Hematopoietic multipotent progenitor cell treated with erythropoietin and hydrocortisone succinate and interleukin-3 and kit ligand, for 4 days (in vitro differentiated cells): ENCODE data around the gene ACAA1.
"Not testable (repeated sequence)": the region's sequence is repeated elsewhere in the genome, so short reads cannot be mapped to it uniquely, and the experiment has no call there.

Experiments used
- DNase-seq: peaks from one replicate; pipeline ENCODE4 v3.0.0-alpha.2; 2015

Gene ACAA1

DNA sequence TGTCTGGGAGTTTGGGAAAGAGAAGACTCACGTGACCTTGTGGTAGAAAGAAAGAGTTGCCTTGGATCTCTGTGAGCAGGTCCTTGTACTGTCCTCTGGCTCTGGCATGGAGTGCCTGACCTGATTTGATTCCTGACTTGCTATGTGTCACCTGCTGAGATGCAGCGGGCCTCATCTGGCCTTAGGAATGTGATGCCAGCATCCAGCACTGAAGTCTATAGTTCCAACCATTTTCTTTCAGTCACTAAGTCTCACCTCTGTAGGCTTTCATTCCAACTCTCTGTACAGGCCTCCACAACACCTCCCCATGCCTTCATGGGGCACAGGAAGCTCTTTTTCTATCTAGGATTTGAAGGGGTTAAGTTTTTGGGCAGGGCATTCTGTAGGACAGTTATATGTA, 16.3 kb upstream of the ACAA1 start:
- no peak for DNase-seq

DNA sequence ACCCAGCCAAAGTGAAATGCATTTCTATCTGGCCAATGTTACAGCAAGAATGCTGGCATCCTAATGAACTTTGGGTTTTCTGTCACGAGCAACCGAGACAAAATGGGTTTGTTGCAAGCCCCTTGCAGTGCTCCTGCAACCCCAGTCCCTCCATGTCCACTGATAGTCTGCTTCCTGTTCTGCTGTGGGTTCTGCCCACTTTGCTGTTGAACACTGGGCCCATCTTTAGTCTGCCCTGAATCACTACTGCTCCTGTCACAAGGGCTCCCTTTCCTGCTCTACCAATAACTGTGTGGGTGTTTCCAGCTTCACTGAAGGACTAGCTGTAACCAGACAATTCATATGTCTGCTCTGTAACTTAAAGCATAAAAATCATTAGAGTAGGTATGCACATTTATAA, 15.7 kb upstream of the ACAA1 start:
- DNase-seq = no peak

DNA sequence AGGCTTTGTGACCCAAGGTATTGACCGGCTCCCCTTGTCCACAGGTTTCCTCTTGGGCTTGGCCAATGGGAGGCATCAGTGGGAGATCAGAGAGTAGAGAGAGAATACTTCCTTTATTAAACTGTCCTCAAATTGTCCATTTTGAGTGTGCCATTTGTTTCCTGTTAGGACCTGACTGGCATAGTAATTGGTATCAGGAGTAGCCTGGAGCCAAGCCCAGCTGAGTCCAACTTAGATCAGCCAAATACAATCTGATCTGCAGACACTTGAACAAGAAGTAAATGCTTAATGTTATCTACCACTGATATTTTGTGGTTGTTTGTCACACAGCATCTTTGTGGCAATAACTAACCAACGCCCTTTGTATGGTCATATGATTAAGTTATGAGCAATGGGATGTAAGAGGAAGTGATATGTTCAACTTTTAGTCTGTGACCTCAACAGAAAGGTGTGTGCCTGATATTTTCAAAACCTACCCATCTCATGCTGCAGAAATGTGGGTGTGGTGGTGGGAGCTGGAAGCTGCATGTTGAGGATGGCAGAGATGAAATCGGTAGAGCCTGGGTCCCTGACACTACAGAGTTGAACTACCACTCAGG, 14.8 kb upstream of the ACAA1 start:
- peak; percentile 83 for DNase-seq

DNA sequence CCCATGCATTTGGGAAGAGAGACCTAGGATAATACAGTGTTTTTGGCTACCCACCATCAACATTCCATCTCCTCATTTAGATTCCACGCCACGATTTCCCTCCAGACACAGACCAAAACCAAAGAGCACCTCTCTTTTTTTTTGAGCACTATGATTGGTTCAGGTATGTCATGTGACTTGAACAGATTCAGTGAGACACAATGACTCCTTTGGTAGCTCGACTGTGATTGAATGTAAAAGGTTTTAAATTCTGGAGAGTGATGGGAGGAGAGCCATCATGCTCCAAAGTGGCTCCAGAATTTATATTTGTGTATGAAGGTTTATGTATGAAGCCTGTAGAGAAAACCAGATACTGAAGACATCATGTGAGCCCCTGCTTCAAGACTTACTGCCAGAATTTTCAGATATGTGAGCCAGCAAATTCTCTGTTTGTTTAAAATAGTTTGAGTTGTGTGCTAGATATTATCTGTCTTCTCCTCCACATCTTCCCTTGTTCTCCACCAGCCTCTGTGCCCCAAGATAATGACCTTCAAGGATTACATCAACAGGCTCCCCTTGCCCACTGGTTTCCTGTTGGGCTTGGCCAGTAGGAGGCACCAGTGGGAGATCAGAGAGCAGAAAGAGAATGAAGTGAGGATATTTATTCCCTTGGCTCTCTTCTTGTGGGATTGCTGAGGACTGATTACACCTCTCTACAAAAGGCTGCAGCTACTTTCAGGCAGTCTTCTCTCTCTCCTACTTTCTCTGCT, 14.0 kb upstream of the ACAA1 start:
- peak; percentile 56 for DNase-seq

DNA sequence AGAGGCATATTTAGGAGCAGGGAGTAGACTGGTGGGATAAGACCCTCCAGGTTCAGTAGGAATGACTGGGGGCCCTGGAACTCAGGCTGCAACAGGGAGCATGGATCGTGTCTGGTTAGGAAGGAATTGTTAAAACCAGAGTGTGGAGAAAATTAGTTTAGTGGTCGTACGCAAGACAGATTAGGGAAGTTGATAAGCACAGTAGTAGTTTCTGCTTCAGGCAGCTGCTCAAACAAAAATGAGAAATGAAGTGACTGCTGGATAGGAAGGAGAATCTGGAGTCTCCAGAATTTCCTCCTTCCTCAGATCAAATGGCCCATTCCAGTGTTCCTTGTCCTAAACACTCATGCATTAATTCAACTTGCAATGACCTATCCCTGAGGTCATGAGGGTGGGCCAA, 12.8 kb upstream of the ACAA1 start:
- DNase-seq = peak; percentile 85

DNA sequence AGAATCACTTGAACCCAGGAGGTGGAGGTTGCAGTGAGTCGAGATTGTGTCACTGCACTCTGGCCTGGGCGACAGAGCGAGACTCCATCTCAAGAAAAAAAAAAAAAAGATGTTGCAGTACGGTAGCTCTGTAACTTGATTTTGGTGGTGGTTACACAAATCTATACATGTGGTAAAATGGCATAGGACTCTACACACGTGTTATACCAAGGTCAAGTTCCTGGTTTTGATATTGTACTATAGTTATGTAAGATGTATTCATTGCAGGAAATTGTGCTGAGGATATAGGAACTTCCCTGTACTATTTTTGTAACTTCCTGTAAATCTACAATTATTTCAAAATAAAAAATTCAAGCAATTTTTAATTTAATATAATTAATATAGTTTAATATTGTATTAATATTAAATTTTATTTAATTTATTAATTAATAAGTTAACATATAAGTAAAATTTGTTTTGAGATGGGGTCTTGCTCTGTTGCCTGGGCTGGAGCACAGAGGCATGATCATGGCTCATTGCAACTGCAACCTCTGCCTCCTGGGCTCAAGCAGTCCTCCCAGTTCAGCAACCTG, 11.5 kb upstream of the ACAA1 start:
- DNase-seq = peak; percentile 59

DNA sequence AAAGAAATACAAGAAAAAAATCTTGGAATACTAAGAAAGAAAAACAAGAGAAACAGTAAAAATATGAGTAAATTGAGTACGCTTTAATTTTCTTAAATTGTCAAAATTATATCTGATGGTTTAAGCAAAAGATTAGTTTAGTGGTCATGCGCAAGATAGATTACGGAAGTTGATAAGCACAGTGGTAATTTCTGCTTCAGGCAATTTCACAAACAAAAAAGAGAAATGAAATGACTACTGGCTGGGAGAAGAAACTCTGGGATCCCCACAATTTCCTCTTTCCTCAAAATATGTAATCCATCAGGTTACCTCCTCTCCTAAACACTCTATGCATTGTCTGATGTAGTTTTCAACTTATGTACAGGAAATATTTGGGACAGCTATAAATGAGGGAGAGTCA, 10.5 kb upstream of the ACAA1 start:
- DNase-seq = peak; percentile 73

DNA sequence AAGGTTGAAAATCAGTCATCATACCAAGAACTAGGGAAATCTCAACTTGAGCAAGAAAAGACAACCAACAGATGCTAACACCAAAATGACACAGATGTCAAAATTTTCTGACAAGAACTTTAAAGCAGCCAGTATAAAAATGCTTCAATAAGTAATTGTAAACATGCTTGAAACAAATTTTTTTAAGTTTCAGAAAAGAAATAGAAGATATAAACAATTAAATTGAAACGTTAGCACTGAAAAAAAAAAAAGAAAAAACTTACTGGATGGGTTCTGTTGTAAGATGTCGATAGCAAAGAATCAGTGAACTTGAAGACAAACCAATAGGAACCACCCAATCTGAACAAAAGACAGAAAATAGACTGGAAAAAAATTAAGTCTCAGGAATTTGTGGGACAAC, 9.6 kb upstream of the ACAA1 start:
- no peak for DNase-seq

DNA sequence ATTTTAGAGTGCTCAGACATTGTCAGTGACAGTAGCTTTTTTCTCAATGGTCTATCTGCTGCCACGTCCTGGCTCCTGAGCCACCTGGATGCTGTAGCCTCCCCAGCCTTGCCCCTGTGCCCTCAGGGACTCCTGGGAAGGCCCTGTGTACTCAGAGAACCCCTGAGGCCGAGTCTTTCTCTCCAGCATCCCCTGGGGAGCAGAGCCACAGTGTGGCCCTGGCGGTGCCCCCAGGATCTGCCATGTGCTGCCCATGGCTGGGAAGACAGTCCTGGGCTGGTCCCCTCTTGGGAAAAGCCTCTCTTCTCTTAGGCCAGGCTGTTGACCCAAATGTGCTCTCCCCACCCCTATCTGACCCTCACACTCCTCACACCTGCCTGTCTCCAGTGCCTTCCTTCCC, 6.6 kb upstream of the ACAA1 start:
- no peak for DNase-seq

DNA sequence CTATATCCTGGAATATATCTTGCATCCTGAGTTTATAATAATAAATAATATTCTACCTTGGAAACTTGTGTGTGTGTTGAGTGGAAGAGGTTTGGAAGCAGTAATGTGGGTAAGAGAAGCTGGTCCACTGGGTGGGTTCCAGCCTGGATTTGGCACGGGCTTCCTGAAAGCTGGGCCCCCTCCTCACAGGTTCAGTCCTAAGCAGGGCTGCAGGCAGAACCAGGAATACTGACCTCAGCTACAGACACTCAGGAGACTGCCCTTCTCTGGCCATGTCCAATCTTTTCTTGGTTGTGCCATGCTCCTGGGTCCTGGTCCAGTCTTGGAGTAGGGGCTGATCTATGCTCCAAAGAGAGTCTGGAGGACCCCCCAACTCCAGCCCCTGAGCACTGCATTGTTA, 6.0 kb upstream of the ACAA1 start:
- no peak for DNase-seq

DNA sequence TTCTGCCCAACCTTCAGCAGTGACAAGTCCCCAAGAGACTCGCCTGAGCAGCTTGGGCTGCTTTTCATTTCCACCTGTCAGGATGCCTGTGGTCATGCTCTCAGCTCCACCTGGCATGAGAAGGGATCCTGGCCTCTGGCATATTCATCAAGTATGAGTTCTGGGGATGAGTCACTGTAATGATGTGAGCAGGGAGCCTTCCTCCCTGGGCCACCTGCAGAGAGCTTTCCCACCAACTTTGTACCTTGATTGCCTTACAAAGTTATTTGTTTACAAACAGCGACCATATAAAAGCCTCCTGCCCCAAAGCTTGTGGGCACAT, 5.0 kb upstream of the ACAA1 start:
- no peak for DNase-seq

DNA sequence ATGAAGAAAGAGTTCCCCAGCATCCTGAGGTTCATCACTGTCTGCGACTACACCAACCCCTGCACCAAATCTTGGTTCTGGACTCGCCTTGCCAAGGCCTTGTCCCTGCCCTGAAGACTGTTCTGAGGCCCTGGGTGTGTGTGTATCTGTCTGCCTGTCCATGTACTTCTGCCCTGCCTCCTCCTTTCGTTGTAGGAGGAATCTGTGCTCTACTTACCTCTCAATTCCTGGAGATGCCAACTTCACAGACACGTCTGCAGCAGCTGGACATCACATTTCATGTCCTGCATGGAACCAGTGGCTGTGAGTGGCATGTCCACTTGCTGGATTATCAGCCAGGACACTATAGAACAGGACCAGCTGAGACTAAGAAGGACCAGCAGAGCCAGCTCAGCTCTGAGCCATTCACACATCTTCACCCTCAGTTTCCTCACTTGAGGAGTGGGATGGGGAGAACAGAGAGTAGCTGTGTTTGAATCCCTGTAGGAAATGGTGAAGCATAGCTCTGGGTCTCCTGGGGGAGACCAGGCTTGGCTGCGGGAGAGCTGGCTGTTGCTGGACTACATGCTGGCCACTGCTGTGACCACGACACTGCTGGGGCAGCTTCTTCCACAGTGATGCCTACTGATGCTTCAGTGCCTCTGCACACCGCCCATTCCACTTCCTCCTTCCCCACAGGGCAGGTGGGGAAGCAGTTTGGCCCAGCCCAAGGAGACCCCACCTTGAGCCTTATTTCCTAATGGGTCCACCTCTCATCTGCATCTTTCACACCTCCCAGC, 4.4 kb upstream of the ACAA1 start:
- no peak for DNase-seq

DNA sequence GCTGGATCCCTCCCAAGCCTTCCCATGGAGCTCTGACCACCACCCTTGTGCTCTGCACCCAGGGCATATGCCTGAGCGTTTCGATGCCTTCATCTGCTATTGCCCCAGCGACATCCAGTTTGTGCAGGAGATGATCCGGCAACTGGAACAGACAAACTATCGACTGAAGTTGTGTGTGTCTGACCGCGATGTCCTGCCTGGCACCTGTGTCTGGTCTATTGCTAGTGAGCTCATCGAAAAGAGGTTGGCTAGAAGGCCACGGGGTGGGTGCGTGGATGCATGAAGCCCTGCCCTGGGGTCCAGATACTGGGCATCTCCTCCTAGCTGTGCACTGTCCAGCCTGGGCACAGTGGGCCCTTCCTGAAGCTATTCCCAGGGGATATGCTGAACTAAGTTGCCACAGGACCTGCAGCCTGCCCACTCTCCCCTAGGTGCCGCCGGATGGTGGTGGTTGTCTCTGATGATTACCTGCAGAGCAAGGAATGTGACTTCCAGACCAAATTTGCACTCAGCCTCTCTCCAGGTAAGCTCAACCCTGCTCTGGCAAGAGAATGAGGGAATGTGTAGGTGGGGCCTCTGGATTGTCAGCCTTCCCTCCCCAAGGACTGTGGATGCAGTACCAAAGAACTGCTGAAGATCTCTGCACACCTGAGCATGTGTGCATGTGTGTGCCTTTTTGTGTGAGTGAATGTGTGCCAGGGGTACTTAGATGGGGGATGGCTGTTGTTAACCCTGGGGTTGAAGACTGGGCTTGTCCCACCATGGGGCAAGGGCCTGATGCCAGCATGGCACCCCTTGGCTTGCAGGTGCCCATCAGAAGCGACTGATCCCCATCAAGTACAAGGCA, 3.6 kb upstream of the ACAA1 start:
- DNase-seq = no peak

DNA sequence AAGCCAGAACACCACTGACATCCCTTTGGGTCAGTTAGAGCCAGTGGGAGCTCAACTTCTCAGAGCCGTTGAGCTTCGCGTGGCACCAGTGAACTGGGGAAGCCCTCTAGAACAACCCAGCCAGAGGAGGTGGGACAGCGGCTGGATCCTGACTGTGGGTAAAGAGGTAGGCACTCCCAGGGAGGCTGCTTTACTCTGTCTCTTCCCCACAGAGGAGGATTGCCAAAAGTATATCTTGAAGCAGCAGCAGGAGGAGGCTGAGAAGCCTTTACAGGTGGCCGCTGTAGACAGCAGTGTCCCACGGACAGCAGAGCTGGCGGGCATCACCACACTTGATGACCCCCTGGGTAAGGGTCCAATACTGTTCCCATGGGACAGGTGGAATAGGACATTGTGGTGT, 2.7 kb upstream of the ACAA1 start:
- DNase-seq = no peak

DNA sequence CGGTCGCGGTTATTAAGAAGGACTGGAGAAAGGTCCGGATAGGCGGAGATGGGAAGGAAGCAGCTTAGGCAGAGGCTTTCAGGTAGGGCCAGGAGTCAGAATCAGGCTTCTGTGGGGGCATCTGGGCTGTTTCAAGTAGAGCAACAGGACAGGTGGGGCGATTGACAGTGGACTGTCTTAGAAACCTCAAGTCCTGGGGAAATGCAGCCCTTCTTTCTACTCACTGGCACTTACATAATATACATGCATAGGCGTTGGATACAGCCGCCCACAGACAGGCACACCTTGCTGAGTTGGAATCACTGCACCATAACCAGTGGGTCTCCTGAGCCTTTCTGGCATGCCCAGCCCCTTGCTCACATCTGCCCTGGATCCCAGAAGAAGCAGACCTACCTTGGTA, 2.3 kb upstream of the ACAA1 start:
- DNase-seq = no peak

DNA sequence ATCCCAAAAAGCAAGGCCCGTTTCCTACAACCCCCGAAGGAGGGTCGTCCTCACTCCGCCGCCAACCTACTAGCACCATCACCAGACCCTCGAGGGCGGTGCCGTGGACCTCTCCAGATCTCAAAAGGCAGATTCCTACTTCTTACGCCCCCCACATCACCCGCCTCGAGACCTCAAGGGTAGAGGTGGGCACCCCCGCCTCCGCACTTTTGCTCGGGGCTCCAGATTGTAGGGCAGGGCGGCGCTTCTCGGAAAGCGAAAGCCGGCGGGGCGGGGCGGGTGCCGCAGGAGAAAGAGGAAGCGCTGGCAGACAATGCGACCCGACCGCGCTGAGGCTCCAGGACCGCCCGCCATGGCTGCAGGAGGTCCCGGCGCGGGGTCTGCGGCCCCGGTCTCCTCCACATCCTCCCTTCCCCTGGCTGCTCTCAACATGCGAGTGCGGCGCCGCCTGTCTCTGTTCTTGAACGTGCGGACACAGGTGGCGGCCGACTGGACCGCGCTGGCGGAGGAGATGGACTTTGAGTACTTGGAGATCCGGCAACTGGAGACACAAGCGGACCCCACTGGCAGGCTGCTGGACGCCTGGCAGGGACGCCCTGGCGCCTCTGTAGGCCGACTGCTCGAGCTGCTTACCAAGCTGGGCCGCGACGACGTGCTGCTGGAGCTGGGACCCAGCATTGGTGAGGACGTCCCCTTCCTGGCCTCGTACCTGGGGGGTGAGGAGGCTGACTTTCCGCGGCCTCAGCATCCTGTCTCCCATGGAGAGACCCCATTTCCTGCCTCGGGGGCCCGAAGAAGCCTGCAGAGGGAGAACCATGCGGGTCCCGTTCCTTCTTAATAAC, 1.6 kb upstream of the ACAA1 start, which contains the start of gene MYD88:
TSS of gene MYD88 (plus strand) at position 313 of the 842 bp plus-strand sequence. CDS start at position 353, 40 bp downstream.
- peak; percentile 95 for DNase-seq

DNA sequence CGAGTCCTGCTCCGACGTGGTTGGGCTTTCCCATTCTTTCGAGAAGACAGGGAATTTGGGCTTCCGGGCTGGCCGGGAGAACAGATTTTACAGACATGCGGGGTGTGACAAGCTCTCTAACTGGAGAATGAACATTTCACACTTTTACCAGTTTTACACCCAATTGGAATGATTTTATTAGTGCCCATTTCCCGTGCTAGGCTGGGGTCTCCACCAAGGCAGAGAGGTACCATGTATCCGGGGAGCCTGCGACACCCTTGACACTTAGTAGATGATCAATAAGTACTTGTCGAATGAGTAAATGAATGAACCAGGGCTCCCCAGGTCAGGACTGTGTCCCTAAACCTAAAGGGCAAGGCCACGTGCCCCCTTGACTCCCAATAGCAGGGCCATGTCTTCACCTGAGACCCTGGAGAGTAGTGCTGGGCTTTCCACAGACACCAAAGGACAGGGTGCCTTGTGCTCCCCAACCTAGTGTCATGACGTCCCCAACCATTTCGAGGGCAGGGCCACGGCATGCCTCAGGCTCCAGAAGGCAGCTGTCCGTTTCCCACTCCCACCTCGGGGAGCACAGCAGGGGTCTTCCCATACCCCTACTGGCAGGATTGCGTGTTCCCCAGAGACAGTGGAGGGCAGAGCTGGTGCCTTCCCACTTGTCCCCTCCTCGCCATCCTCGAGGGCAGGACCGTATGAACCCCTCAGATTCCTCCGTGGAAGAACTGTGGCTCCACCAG, 855 bp upstream of the ACAA1 start:
- peak; percentile 37 for DNase-seq

DNA sequence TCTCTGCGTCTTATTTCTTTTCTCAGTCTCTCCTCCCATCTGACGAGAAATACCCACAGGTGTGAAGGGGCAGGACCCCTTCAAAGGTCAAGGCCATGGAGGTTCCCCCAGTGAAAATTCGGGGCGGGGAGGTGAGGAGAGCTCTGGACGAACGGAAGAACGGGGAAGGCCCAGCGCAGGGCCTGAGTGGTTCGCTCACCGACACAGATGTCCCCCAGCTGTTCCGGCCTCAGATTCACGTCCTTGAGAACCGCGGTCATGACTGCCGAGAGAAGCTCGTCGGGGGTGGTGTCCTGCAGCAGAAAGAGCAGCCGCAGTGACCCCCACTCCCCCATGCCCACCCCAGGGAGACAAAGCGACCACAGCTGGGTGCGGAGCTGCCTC, 542 bp downstream of the ACAA1 start:
- DNase-seq = peak; percentile 51

DNA sequence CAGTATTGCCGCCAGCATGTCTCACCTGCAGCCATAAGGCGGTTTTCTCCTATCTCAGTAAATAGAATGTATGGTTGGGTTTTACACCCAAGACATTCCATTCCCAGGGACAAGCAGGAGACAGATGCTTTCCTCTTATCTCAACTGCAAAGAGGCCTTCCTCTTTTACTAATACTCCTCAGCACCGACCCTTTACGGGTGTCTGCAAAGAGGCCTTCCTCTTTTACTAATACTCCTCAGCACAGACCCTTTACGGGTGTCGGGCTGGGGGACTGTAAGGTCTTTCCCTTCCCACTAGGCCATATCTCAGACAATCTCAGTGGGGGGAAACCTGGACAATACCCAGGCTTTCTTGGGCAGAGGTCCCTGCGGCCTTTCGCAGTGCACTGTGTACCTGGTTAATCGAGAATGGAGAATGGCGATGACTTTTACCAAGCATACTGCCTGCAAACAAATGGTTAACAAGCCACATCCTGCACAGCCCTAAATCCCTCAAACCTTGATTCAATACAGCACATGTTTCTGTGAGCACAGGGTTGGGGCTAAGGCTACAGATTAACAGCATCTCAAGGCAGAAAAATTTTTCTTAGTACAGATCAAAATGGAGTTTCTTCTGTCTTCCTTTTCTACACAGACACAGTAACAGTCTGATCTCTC, 1.2 kb downstream of the ACAA1 start:
- DNase-seq = peak; percentile 71

DNA sequence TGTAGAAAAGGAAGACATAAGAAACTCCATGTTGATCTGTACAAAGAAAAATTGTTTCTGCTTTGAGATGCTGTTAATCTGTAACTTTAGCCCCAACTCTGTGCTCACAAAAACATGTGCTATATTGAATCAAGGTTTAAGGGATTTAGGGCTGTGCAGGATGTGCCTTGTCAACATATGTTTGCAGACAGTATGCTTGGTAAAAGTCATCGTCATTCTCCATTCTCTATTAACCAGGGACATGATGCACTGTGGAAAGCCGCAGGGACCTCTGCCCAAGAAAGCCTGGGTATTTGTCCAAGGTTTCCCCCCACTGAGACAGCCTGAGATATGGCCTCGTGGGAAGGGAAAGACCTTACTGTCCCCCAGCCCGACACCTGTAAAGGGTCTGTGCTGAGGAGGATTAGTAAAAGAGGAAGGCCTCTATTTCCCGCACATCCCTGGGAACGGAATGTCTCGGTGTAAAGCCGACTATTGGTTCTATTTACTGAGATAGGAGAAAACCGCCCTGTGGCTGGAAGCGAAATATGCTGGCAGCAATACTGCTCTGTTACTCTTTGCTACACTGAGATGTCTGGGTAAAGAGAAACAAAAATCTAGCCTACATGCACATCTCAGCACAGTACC, 2.3 kb downstream of the ACAA1 start:
- DNase-seq = not testable (repeated sequence)
